NOMO-1 treated with DMSO at 0.1 percent for 48 hours (cell line): Measurements from ENCODE around the gene CERS6.
A peak's percentile ranks its signal among the peaks of the same experiment; 100 is the strongest.
"Not testable (repeated sequence)": the region's sequence is repeated elsewhere in the genome, so short reads cannot be mapped to it uniquely, and the experiment has no call there.

ENCODE experiments used
- DNase-seq: peaks from one replicate; lab custom pipeline; 2025; ENCODE audit not compliant: unreplicated experiment; lab: John Stamatoyannopoulos, UW

Gene CERS6

DNA sequence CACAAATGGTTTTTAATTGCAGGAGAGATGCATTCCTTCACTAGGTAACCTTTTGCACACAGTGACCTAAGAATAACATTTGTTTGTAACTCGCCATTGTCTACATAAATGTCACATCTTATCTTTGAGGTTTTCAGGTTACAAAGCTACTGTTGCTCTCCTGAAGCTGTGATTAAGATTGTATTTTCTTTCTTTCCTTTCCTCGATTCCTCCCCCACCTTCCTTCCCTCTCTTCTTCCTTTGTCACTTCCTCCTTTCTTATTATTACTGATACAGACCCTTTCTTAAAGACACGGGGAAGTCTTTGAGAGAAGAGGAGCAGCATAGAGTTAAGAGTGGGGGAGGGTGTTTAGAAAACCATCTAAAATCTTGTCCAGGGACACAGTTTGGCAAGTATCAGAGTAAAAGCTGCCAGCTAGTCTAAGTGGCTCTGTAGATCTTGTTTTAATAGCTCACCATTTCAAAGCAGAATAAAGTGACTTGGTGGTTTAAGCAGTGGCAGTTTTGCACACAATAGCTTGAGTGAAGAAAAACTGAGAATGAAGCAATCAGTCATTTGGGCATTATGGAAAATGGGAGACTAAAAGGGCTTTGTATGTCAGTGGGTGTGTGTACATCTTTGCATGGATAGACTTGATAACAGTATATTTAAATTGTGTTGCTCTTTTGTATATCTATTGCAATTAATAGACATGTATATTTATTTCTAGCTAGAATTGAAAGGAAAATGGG, 10.9 kb downstream of the CERS6 start:
- DNase-seq = peak; percentile 44

DNA sequence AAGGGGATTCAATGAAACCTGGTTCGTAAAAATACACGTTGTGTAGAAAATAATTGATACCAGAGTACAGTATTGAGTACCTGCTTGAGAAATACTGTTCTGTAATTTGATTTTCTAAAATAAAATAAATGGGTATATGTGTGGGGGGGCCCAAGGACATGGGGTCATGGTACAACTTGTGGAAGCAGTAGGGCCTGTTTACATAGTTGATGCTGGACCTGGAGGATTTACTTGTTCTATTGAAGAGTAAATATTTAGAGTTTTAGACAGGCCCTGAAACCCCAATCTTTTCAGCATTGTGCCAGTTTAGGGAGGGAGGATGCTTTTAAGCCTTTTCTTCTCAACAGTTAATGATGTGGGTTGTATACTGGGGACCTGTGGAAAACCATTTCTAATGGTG, 11.7 kb downstream of the CERS6 start:
- no peak for DNase-seq

- no peak for DNase-seq
These were observed 12.3 kb downstream of the CERS6 start for GRCh38 chr2:168468354-168468753.

GRCh38 chr2:168469281-168469988, 13.4 kb downstream of the CERS6 start:
- peak; percentile 94 for DNase-seq

DNA sequence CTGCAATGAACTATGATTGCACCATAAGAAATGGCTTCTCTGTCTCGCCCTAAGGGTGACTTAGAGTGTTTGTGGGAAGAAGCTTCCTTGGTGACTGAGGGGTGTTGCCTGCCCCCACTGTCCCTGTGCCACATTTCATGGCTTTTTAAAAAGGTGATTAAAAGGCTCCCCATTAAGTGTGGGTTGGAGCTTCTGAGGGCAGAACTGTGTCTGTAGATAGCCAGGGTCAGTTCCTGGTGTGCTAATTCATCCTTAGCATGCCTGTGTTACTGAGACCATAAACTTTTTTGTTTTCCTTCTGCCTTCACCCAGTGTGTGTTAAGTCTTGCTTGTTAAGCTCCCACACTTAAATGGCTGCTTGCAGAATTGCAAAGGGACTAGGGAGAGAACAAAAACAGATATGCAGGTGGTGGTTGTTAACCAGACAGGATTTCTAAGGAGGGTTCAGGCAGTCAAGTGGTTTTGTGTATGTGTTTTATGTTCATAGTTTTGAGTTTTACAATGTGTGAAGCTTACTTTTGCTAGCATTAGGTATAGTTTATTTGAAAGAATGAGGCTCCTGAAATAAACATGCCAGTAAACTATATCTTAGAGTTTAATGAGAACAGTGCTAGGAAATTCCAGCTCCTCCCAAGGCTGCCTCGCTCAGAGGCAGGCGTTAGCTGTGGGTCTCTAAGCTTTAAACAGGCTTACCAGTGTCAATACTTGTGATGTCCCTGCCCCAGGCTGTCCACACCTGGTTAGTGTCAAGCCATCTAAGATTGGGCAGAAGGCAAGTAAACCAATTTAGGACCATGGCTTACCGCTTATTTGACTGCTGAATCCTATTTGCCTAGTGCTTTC, 14.5 kb downstream of the CERS6 start:
- peak; percentile 62 for DNase-seq

- no peak for DNase-seq
These were observed 15.0 kb downstream of the CERS6 start for GRCh38 chr2:168471163-168471475.

GRCh38 chr2:168475636-168476035, 19.6 kb downstream of the CERS6 start:
- DNase-seq = no peak

DNA sequence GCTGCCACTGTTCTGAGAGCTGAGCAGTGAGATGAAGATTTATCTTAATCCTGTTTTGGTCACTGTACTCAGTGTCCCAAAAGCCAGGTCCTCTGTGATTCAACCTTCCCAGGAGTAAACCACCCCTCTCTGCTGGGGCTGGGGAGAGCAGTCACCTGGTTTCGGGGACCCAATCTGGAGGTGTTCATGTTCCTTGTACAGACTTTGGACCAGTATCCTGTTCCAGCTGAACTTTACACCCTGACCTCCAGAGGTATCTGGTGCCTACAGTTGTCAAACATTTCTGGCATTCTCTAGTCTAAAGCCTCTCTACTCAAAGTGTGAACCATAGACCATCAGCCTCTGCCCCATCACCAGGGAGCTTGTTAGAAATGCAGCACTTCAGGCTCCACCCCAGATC, 22.1 kb downstream of the CERS6 start:
- no peak for DNase-seq

DNA sequence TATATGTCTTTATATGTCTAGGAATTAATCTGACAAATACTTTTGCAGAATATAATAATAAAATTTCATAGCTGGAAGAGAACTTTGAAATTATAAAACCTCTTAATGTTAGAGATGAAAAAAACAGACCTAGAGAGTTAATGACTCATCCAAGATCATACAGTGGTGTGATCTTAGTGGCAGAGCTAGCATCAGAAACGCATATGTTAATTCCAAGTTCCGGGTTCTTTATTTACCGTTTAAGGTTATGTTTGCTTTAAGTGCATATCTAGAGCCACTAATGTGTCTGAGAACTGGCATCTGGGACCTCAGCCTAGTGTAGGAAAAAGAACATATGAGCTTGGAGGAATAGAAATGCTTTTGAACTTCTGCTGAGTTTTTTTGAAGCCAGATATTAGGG, 24.3 kb downstream of the CERS6 start:
- DNase-seq = no peak

DNA sequence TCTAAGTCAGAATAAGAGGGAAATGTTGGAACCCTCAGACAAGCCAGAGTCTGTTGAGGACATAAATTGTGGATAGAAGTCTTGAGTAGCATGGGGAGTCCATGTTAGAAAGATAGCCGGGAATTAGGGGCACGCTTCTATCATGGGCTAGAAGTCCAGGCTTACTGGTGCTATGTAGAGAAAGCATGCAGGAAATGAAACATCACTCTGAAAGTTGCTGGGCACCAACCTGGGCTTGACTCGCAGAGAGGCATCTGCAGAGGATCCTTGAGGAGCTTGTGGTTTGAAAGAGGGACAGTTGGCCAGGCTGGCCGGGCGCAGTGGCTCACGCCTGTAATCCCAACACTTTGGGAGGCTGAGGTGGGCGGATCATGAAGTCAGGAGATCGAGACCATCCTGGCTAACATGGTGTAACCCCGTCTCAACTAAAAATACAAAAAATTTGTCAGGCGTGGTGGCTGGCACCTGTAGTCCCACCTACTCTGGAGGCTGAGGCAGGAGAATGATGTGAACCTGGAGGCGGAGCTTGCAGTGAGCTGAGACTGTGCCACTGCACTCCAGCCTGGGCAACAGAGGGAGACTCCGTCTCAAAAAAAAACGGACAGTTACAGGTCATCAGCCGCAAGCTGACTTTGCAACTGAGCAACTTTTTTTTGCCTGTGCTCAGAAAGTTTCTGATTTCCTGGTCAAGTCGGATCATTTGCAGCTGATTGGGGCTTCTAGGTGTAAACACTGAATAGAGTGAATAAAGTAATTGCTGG, 24.9 kb downstream of the CERS6 start:
- no peak for DNase-seq

DNA sequence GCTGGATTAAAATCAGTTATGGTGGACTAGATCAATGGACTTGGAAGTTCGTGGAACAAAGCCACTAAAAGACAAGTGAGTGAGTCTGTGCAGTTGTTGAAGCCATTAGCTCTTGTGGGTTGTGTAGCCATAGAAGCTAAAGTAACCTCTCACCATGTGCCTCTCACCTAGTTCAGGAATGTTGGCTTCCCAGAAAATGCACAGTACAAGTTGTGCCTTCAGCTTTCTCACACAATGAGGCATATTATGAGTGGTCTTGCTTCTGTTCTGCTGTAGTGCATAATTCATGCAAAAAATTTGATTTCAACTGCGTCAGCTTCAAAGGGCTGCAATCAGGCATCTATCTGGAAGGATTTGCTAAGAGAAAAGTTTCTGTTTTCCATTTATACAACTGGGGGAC, 26.2 kb downstream of the CERS6 start:
- no peak for DNase-seq

DNA sequence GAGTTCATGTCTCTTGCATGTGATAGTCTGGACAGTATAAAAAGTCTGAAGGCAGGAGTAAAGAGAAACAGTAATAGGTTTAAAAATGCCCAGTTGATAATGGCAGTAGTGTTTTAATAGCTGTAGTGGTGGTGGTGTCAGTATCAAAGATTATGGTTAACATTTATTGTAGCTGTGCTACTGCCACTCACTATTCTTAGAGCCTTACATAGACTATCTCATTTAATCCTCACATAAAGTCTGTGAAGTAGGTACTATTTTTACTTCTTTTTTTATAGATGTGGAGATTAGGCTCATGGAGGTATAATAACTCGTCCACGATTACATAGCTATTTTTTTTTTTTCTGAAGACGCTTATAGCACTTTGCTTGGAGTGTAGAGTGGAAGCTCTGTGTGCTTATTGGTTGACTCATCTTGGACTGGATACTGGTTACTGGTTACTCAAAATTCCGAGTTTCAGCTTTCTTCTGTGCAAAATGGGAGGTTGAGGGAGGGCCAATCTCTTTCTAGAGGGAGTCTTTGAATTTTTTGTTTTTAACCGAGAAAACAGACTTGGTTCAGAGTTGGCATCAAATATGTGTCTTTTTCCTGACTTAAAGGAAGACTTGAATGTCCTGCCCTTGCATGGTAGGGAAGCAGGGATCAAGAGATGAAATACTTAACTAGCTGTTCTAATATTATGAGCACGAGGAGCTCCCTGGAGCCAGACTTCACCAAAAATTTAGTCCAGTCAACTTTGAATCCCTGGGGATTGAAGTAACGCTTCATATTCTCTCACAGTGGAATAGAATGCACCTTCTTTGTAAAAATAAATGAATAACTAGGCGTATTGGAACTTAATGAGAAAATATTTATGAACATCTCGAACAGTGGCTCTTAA, 27.1 kb downstream of the CERS6 start:
- DNase-seq = no peak

- DNase-seq = no peak
These were observed 30.4 kb downstream of the CERS6 start for GRCh38 chr2:168486477-168486876.

- DNase-seq = peak; percentile 86
These were observed 34.2 kb downstream of the CERS6 start for GRCh38 chr2:168490015-168490874.

GRCh38 chr2:168490946-168491605, 35.0 kb downstream of the CERS6 start:
- DNase-seq = peak; percentile 78

DNA sequence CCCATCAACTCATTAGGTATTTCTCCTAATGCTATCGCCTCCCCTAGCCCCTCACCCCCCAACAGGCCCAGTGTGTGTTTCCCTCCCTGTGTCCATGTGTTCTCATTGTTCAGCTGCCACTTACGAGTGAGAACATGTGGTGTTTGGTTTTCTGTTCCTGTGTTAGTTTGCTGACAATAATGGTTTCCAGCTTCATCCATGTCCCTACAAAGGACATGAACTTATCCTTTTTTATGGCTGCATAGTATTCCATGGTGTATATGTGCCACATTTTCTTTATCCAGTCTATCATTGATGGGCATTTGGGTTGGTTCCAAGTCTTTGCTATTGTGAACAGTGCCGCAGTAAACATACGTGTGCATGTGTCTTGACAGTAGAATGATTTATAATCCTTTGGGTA, 35.7 kb downstream of the CERS6 start:
- not testable (repeated sequence) for DNase-seq

DNA sequence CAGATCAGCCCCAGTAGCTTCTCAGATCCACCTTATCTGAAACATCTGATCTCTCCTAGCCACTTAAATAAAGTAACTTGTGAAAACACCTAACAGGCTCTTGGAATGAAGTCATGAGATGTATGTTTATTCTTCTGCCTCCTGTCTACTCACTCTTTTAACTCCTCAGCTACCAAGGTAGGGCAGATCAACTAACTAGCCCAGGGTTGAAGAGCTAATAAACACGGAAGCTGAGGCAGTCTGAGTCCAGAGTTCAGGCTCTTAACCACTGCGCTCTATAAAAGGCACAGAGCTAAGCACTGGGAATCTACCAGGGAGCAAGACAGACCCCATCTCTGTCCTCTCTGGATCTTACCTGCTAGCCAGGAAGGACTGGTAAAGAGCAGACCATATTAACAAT, 37.1 kb downstream of the CERS6 start:
- DNase-seq = not testable (repeated sequence)

GRCh38 chr2:168494190-168494711, 38.2 kb downstream of the CERS6 start:
- peak; percentile 1 for DNase-seq

DNA sequence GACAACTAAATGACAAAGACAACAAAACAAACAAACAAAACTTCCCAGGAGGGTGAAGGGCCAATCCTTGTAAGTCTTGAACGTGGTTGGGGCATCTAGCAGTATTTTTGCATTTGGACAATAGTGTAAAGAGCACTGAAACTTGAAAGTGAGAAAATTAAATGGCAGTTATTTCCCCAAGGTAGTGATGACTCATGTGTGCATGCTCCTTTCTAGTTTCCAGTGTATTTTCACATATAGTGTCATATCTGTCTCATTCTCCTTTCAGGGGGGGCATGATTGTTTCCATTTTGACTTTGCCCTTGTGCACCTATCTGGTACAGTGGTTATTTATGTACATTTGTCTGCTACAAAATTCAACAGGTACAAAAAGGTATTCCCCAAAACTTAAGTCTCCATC, 39.5 kb downstream of the CERS6 start:
- DNase-seq = no peak
